Ovary (tissue), 3 donors: ENCODE data around the gene MRTFA.

Experiments
- CTCF ChIP-seq, 3 donors: fragments of 450-650 bp in 2 of 3; fragments of 200-600 bp in 1 of 3; IDR thresholded peaks; one replicate each; pipeline versions ENCODE4 v1.5.1 to v1.8.0; 2016 to 2022; ENCODE audit warnings: antibody characterized with exemption in 3 of 3, mild to moderate bottlenecking in 1 of 3
- POLR2A ChIP-seq: fragments of 450-650 bp; IDR thresholded peaks from one replicate; pipeline ENCODE4 v1.6.1; 2017; ENCODE audit warnings: antibody characterized with exemption, mild to moderate bottlenecking, moderate library complexity
- donor health status: DM: no; HTN: no; CAD: no.

- TF ChIP-seq CTCF (IDR thresholded peaks at IDR 0.05), result no peak
- TF ChIP-seq POLR2A, result no peak
Measured at GRCh38 chr22:40593460-40594273, 42.9 kb downstream of the MRTFA start.
